ENCODE data around the gene EFHC1. TPM values are rescaled to one million over a fixed set of nuclear protein-coding genes. Genes with fewer than 3 reads are reported as not detected.

The EFHC1 gene
- total RNA-seq, 1 donor = 30.3 TPM

DNA sequence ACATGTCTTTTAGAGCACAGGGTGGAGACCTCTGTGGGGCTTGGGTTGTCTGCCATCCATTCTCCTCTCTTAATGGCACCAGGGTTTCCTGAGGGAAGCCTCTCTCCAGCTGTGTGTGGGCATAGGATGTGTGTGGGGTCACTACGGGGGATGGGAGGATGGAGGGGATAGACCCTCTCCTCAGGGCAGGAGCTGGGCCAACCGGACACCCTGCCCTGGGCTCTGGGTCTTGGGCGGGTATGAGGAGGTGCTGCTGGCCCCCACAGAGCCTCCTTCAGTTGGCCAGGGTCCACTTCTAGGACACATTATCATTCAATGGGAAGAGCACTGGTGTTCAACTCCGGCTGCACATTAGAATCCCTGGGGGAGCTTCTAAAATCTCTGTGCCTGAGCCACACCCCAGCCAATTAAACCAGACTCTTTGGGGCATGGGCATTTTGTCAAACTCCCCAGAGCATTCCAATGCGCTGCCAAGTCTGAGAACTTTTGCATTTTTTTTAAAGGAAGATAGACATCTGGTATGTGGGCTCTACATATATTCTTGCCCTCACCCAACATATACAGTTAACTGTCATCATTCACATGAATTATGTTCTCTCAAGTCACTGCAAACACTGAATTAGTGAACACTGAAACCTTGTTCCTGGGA lies 118.2 kb downstream of the EFHC1 start:
- DNase-seq (ENCODE audit: low read depth) = no peak
- H3K4me3 ChIP-seq (ENCODE audit: low read depth, low read length) = no peak overlapping the region
- TF ChIP-seq, protein P1, sequence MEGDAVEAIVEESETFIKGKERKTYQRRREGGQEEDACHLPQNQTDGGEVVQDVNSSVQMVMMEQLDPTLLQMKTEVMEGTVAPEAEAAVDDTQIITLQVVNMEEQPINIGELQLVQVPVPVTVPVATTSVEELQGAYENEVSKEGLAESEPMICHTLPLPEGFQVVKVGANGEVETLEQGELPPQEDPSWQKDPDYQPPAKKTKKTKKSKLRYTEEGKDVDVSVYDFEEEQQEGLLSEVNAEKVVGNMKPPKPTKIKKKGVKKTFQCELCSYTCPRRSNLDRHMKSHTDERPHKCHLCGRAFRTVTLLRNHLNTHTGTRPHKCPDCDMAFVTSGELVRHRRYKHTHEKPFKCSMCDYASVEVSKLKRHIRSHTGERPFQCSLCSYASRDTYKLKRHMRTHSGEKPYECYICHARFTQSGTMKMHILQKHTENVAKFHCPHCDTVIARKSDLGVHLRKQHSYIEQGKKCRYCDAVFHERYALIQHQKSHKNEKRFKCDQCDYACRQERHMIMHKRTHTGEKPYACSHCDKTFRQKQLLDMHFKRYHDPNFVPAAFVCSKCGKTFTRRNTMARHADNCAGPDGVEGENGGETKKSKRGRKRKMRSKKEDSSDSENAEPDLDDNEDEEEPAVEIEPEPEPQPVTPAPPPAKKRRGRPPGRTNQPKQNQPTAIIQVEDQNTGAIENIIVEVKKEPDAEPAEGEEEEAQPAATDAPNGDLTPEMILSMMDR (IDR thresholded peaks at IDR 0.05; ENCODE audit: insufficient read depth, low read length) = no peak

DNA sequence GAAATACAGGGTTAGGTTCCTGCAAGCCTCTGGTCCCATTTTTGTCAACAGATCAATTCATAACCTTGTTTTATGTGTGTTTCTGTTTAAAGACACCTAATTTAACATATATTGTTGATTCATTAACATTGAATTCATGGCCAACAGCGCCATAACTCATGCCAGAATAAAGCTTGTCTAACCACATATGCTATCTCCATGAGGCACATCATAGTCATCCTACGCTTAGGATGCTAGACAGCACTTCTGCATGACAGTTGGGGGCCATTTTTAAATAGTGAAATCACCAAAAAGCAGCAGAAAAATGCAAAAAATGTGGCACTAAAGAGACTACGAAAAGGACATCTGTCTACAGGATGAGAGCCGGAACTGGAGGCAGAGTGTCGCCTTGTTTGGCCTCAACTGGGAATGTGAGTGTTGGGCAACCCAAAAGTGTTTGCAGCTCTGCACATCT lies 118.8 kb downstream of the EFHC1 start:
- H3K4me3 ChIP-seq (ENCODE audit: low read depth, low read length) = no peak overlapping the region
- TF ChIP-seq, protein P1 (IDR thresholded peaks at IDR 0.05; ENCODE audit: insufficient read depth, low read length) = no peak
- DNase-seq (ENCODE audit: low read depth) = no peak

DNA sequence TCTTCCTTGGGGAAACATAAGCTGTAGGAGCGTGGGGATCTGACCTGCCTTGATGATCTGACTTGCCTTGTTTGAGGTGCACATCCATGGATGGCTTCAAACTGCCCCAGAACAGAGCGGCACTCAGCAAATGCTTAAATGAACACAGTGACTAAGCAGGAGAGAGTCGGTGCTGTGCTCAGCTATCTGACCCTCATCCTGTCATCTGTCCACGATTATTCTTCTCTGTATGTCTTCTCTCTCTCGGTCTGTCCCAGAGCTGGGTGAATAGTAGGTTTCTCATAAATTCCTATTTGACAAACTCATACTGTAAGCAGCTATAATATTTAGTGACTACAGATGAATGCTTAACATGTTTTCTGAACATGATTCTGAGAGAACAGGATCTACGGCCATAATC lies 119.5 kb downstream of the EFHC1 start:
- H3K4me3 ChIP-seq (ENCODE audit: low read depth, low read length) = peak overlapping the region; percentile 11
- TF ChIP-seq, protein P1 (IDR thresholded peaks at IDR 0.05; ENCODE audit: insufficient read depth, low read length) = no peak
- no peak for DNase-seq (ENCODE audit: low read depth)

DNA sequence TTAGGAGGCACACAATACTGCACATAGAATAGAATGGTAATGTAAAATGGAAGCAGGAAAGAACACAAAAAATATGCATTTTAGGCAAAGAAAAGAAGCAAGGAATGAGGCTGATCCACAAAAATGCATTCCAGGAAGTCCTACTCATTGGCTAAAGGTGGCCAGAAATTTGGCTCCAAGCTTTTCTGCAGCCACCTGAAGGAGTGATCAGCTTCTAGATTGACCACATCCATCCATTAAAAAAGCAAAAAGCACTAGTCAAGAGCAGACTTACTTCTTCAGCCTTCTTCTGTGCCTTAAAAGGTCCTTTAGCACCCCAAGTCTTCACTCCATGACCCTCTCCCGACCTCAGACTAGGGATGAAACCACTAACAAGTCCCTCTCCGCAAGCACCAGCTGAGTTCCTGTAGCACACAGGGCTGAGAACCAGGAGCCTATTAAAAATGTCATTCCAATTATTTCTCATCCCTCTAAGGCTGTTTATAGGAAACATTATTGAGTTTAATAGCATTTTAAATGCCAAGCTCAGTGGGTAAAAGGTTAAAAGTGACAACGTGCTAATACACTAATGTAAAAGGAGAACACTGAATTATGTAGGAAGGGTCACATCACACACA lies 120.3 kb downstream of the EFHC1 start:
- DNase-seq (ENCODE audit: low read depth) = no peak
- TF ChIP-seq, protein P1 (IDR thresholded peaks at IDR 0.05; ENCODE audit: insufficient read depth, low read length) = no peak
- H3K4me3 ChIP-seq (ENCODE audit: low read depth, low read length) = no peak overlapping the region

DNA sequence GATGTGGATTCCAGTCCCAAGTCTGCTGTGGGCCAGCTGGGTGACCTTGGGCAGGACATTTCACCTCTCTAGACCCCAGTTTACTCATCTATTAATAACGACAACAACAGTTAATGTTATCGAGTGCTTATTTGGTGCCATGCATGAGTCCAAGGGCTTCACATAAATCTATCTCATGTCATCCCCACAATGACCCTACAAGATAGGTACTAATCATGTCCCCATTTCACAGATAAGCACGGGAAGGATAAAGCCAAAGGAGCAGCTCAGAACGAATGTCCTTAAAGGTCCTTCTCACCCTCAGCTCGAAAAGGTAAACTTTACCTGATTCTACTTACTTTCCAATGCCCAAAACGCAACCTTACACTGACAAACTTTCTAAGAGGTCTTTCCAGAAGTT lies 121.0 kb downstream of the EFHC1 start:
- TF ChIP-seq, protein P1 (IDR thresholded peaks at IDR 0.05; ENCODE audit: insufficient read depth, low read length) = no peak
- DNase-seq (ENCODE audit: low read depth) = no peak
- no peak overlapping the region for H3K4me3 ChIP-seq (ENCODE audit: low read depth, low read length)

DNA sequence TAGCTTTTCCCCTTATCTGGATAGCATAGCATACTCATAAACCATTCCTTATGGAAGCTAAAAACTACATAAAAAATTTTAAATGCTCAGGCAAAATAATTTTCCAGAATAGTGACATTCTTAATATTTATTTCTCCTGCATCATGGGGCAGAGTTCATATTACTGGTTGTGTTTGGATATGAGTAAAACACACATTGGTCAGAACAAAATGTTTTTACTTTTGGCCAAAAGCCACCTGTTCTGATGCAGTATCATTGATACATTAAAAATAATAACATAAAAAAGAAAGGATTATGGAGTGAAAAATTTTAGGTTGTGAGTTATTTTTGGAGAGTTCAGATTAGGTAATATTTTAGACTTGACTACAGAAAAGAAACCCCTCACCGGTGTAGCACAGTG lies 123.1 kb downstream of the EFHC1 start:
- no peak overlapping the region for H3K4me3 ChIP-seq (ENCODE audit: low read depth, low read length)
- no peak for DNase-seq (ENCODE audit: low read depth)
- TF ChIP-seq, protein P1 (IDR thresholded peaks at IDR 0.05; ENCODE audit: insufficient read depth, low read length) = no peak

Data from fibroblast of the aortic adventitia (primary cell).